ENCODE results near the gene NF1. TPM values are rescaled to one million over a fixed set of nuclear protein-coding genes. Genes with fewer than 3 reads are reported as not detected.
"Not testable (repeated sequence)": the region's sequence is repeated elsewhere in the genome, so short reads cannot be mapped to it uniquely, and the experiment has no call there.

The NF1 gene
- polyA plus RNA-seq, 2 donors: 3.4 to 4.4 TPM

DNA sequence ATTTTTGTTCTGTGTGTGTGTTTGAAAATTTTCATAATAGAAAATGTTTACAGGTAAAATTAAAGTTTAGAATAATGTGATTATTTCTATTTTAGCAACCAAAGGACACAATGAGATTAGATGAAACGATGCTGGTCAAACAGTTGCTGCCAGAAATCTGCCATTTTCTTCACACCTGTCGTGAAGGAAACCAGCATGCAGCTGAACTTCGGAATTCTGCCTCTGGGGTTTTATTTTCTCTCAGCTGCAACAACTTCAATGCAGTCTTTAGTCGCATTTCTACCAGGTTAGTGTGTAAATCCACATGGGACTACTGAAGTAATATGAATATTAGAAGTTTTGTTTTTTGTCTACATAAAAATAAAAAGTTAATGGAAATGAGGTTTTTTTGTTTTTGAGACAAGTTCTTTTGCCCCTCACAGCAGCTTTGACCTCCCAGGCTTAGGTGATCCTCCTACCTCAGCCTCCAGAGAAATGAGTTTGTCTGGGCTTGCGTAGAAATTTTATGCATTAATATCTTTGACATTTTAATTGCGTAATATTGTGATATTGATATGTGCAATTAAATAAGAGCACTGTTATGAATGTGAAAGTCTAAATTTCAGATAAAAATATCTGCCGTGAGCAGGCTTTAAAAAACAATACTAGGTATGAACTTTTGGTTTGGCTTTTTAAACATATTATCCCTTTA is 68.5 kb downstream of the NF1 start:
- no peak overlapping the region for H3K4me3 ChIP-seq (ENCODE audit: low read depth in 1 of 2, low read length in 2 of 2)
- no peaks in the 10 kb centered on the region for H3K27me3 ChIP-seq (ENCODE audit: control insufficient read depth in 1 of 2, insufficient read depth in 2 of 2, low read length in 2 of 2)
- H3K4me1 ChIP-seq (ENCODE audit: control insufficient read depth in 2 of 2, insufficient read depth in 2 of 2, low read length in 1 of 2): no peaks in the 10 kb centered on the region
- no peaks in the 10 kb centered on the region for H3K9me3 ChIP-seq (ENCODE audit: control insufficient read depth in 2 of 2, insufficient read depth in 1 of 2, low read depth in 1 of 2, low read length in 1 of 2)
- no peaks in the 10 kb centered on the region for H3K36me3 ChIP-seq (ENCODE audit: control insufficient read depth in 2 of 2, insufficient read depth in 2 of 2, low read length in 1 of 2)
- 90 to 91% methylated on average over 7 of the region's 7 CpGs for WGBS, 2 donors
- no peak overlapping the region for H3K27ac ChIP-seq (ENCODE audit: low read depth in 2 of 2, low read length in 1 of 2)

DNA sequence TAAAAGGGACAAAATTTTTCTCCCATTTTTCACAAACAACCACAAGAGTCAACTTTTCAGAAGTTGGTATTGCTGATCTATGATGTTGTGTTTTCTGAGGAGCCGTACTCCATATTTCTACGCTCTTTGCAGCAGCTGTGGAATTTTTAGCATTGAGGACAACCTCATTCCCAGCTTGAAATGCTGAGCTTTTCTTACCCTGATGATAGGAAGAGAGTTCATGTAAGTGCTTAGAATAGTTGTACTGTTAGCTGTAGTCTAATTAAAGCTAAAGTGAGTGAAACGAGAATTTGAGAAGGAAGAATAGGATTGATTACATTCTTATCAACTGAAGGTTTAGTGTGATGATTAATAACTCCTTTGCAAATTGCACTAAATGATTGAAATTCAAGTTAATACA is 72.3 kb downstream of the NF1 start:
- Histone ChIP-seq H3K4me3 (ENCODE audit: low read depth in 1 of 2, low read length in 2 of 2) (no peak overlapping the region), H3K4me1 (ENCODE audit: control insufficient read depth in 2 of 2, insufficient read depth in 2 of 2, low read length in 1 of 2) (no peaks in the 10 kb centered on the region), H3K9me3 (ENCODE audit: control insufficient read depth in 2 of 2, insufficient read depth in 1 of 2, low read depth in 1 of 2, low read length in 1 of 2) (no peaks in the 10 kb centered on the region), H3K36me3 (ENCODE audit: control insufficient read depth in 2 of 2, insufficient read depth in 2 of 2, low read length in 1 of 2) (no peaks in the 10 kb centered on the region), H3K27ac (ENCODE audit: low read depth in 2 of 2, low read length in 1 of 2) (no peak overlapping the region), H3K27me3 (ENCODE audit: control insufficient read depth in 1 of 2, insufficient read depth in 2 of 2, low read length in 2 of 2) (no peaks in the 10 kb centered on the region)
- 89 to 97% methylated on average over 3 of the region's 3 CpGs for WGBS, 2 donors

DNA sequence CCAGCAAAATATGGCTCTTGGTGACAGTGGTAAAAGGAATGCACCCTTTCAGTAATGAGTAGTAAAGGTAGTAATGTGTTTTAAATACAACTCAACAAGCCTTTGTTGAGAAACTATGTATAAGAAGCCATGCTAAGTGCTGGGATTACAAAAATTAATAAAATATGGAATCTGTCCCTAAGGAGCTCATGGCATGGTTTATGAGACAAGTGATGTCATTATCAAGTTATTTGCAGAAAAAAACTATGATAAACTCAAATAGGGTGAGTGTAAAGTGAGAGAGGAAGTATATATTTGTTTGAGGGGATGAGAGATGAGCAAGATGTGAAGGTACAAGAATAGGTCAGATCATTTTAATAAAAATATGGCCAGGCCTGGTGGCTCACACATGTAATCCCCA is 76.9 kb downstream of the NF1 start:
- Histone ChIP-seq H3K9me3 (ENCODE audit: control insufficient read depth in 2 of 2, insufficient read depth in 1 of 2, low read depth in 1 of 2, low read length in 1 of 2) (no peaks in the 10 kb centered on the region), H3K27ac (ENCODE audit: low read depth in 2 of 2, low read length in 1 of 2) (no peak overlapping the region), H3K4me3 (ENCODE audit: low read depth in 1 of 2, low read length in 2 of 2) (no peak overlapping the region), H3K4me1 (ENCODE audit: control insufficient read depth in 2 of 2, insufficient read depth in 2 of 2, low read length in 1 of 2) (no peaks in the 10 kb centered on the region), H3K27me3 (ENCODE audit: control insufficient read depth in 1 of 2, insufficient read depth in 2 of 2, low read length in 2 of 2) (no peaks in the 10 kb centered on the region), H3K36me3 (ENCODE audit: control insufficient read depth in 2 of 2, insufficient read depth in 2 of 2, low read length in 1 of 2) (no peaks in the 10 kb centered on the region)

GRCh38 chr17:31172388-31172787 is 77.6 kb downstream of the NF1 start:
- no peaks in the 10 kb centered on the region for H3K27me3 ChIP-seq (ENCODE audit: control insufficient read depth in 1 of 2, insufficient read depth in 2 of 2, low read length in 2 of 2)
- WGBS, 2 donors: 99 to 100% methylated on average over 7 of the region's 7 CpGs
- no peak overlapping the region for H3K4me3 ChIP-seq (ENCODE audit: low read depth in 1 of 2, low read length in 2 of 2)

GRCh38 chr17:31174215-31174614 is 79.4 kb downstream of the NF1 start:
- Histone ChIP-seq H3K27me3 (ENCODE audit: control insufficient read depth in 1 of 2, insufficient read depth in 2 of 2, low read length in 2 of 2) (no peaks in the 10 kb centered on the region), H3K36me3 (ENCODE audit: control insufficient read depth in 2 of 2, insufficient read depth in 2 of 2, low read length in 1 of 2) (no peaks in the 10 kb centered on the region), H3K4me3 (ENCODE audit: low read depth in 1 of 2, low read length in 2 of 2) (no peak overlapping the region), H3K4me1 (ENCODE audit: control insufficient read depth in 2 of 2, insufficient read depth in 2 of 2, low read length in 1 of 2) (no peaks in the 10 kb centered on the region), H3K27ac (ENCODE audit: low read depth in 2 of 2, low read length in 1 of 2) (no peak overlapping the region), H3K9me3 (ENCODE audit: control insufficient read depth in 2 of 2, insufficient read depth in 1 of 2, low read depth in 1 of 2, low read length in 1 of 2) (no peaks in the 10 kb centered on the region)
- 95 to 98% methylated on average over 2 of the region's 2 CpGs for WGBS, 2 donors

More at GRCh38 chr17:31172388-31172787, 77.6 kb downstream of the NF1 start:
- Histone ChIP-seq H3K4me1 (ENCODE audit: control insufficient read depth in 2 of 2, insufficient read depth in 2 of 2, low read length in 1 of 2) (no peaks in the 10 kb centered on the region), H3K9me3 (ENCODE audit: control insufficient read depth in 2 of 2, insufficient read depth in 1 of 2, low read depth in 1 of 2, low read length in 1 of 2) (no peaks in the 10 kb centered on the region), H3K36me3 (ENCODE audit: control insufficient read depth in 2 of 2, insufficient read depth in 2 of 2, low read length in 1 of 2) (no peaks in the 10 kb centered on the region), H3K27ac (ENCODE audit: low read depth in 2 of 2, low read length in 1 of 2) (no peak overlapping the region)

- Histone ChIP-seq H3K4me3 (ENCODE audit: low read depth in 1 of 2, low read length in 2 of 2) (no peak overlapping the region), H3K27ac (ENCODE audit: low read depth in 2 of 2, low read length in 1 of 2) (no peak overlapping the region), H3K4me1 (ENCODE audit: control insufficient read depth in 2 of 2, insufficient read depth in 2 of 2, low read length in 1 of 2) (no peaks in the 10 kb centered on the region), H3K9me3 (ENCODE audit: control insufficient read depth in 2 of 2, insufficient read depth in 1 of 2, low read depth in 1 of 2, low read length in 1 of 2) (no peaks in the 10 kb centered on the region), H3K27me3 (ENCODE audit: control insufficient read depth in 1 of 2, insufficient read depth in 2 of 2, low read length in 2 of 2) (no peaks in the 10 kb centered on the region), H3K36me3 (ENCODE audit: control insufficient read depth in 2 of 2, insufficient read depth in 2 of 2, low read length in 1 of 2) (no peaks in the 10 kb centered on the region)
- 62 to 79% methylated on average over 5 of the region's 5 CpGs for WGBS, 2 donors
These were observed 80.5 kb downstream of the NF1 start for GRCh38 chr17:31175237-31175636.

- not testable (repeated sequence) for H3K27me3 ChIP-seq (ENCODE audit: control insufficient read depth in 1 of 2, insufficient read depth in 2 of 2, low read length in 2 of 2); H3K4me3 ChIP-seq (ENCODE audit: low read depth in 1 of 2, low read length in 2 of 2); H3K27ac ChIP-seq (ENCODE audit: low read depth in 2 of 2, low read length in 1 of 2); H3K36me3 ChIP-seq (ENCODE audit: control insufficient read depth in 2 of 2, insufficient read depth in 2 of 2, low read length in 1 of 2); H3K4me1 ChIP-seq (ENCODE audit: control insufficient read depth in 2 of 2, insufficient read depth in 2 of 2, low read length in 1 of 2); H3K9me3 ChIP-seq (ENCODE audit: control insufficient read depth in 2 of 2, insufficient read depth in 1 of 2, low read depth in 1 of 2, low read length in 1 of 2)
- whole genome bisulfite sequencing, 2 donors: 91 to 98% methylated on average over 3 of the region's 3 CpGs
These were observed 81.4 kb downstream of the NF1 start for GRCh38 chr17:31176143-31176542.

GRCh38 chr17:31178951-31179350 is 84.2 kb downstream of the NF1 start:
- H3K9me3 ChIP-seq (ENCODE audit: control insufficient read depth in 2 of 2, insufficient read depth in 1 of 2, low read depth in 1 of 2, low read length in 1 of 2); H3K27me3 ChIP-seq (ENCODE audit: control insufficient read depth in 1 of 2, insufficient read depth in 2 of 2, low read length in 2 of 2); H3K36me3 ChIP-seq (ENCODE audit: control insufficient read depth in 2 of 2, insufficient read depth in 2 of 2, low read length in 1 of 2); H3K4me1 ChIP-seq (ENCODE audit: control insufficient read depth in 2 of 2, insufficient read depth in 2 of 2, low read length in 1 of 2); H3K4me3 ChIP-seq (ENCODE audit: low read depth in 1 of 2, low read length in 2 of 2); H3K27ac ChIP-seq (ENCODE audit: low read depth in 2 of 2, low read length in 1 of 2): not testable (repeated sequence)
- 95 to 96% methylated on average over 1 of the region's 2 CpGs for WGBS, 2 donors

- no peak overlapping the region for H3K27ac ChIP-seq (ENCODE audit: low read depth in 2 of 2, low read length in 1 of 2)
- H3K36me3 ChIP-seq (ENCODE audit: control insufficient read depth in 2 of 2, insufficient read depth in 2 of 2, low read length in 1 of 2): no peaks in the 10 kb centered on the region
- no peaks in the 10 kb centered on the region for H3K9me3 ChIP-seq (ENCODE audit: control insufficient read depth in 2 of 2, insufficient read depth in 1 of 2, low read depth in 1 of 2, low read length in 1 of 2)
- H3K4me1 ChIP-seq (ENCODE audit: control insufficient read depth in 2 of 2, insufficient read depth in 2 of 2, low read length in 1 of 2): no peaks in the 10 kb centered on the region
- H3K4me3 ChIP-seq (ENCODE audit: low read depth in 1 of 2, low read length in 2 of 2): no peak overlapping the region
- no peaks in the 10 kb centered on the region for H3K27me3 ChIP-seq (ENCODE audit: control insufficient read depth in 1 of 2, insufficient read depth in 2 of 2, low read length in 2 of 2)
- WGBS, 2 donors: 61 to 62% methylated on average over 5 of the region's 5 CpGs
These were observed 100.5 kb downstream of the NF1 start for GRCh38 chr17:31195305-31195704.

DNA sequence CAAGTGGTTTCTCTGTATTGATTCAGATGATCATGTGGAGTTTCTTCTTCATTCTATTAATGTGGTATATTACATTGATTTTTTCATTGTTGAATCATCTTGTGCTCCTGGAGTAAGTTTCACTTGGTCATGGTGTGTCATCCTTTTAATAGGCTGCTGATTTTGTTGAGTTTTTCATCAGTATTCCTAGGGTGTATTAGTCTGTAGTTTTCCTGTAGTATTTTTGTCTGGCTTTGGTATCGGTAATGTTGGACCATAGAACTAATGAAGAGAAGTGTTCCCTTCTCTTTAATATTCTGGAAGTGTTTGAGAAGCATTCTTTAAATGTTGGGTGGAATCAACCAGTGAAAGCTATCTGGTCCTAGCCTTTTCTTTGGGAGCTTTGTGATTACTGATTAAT is 103.2 kb downstream of the NF1 start:
- Histone ChIP-seq H3K27ac (ENCODE audit: low read depth in 2 of 2, low read length in 1 of 2) (no peak overlapping the region), H3K4me1 (ENCODE audit: control insufficient read depth in 2 of 2, insufficient read depth in 2 of 2, low read length in 1 of 2) (no peaks in the 10 kb centered on the region), H3K4me3 (ENCODE audit: low read depth in 1 of 2, low read length in 2 of 2) (no peak overlapping the region), H3K36me3 (ENCODE audit: control insufficient read depth in 2 of 2, insufficient read depth in 2 of 2, low read length in 1 of 2) (no peaks in the 10 kb centered on the region), H3K27me3 (ENCODE audit: control insufficient read depth in 1 of 2, insufficient read depth in 2 of 2, low read length in 2 of 2) (no peaks in the 10 kb centered on the region), H3K9me3 (ENCODE audit: control insufficient read depth in 2 of 2, insufficient read depth in 1 of 2, low read depth in 1 of 2, low read length in 1 of 2) (no peaks in the 10 kb centered on the region)
- WGBS, 2 donors: 100% methylated on average over 1 of the region's 1 CpG
